Left lung (tissue), 10 donors: ENCODE results near the gene IQSEC2. TPM values are rescaled to one million over a fixed set of nuclear protein-coding genes. Genes with fewer than 3 reads are reported as not detected.

ENCODE experiments used
- ATAC-seq: fragments of 200-7000 bp; cut with Tn5 transposase; one replicate; pipeline ENCODE4 v1.9.1; 2020; ENCODE audit warnings: moderate library complexity
- DNase-seq, 4 donors: peaks; one replicate each; pipeline ENCODE4 v3.0.0-alpha.2; 2013 to 2020
- H3K27ac ChIP-seq, 2 donors: fragments of 200-600 bp; sonication (generic) in 1 of 2; one replicate each; pipeline versions ENCODE4 v1.5.0 to v1.8.0; 2020 to 2021
- H3K27me3 ChIP-seq, 2 donors: fragments of 200-600 bp; sonication (generic) in 1 of 2; one replicate each; pipeline versions ENCODE4 v1.5.0 to v1.8.0; 2020 to 2021
- H3K36me3 ChIP-seq, 2 donors: fragments of 200-600 bp; sonication (generic) in 1 of 2; one replicate each; pipeline versions ENCODE4 v1.5.0 to v1.8.0; 2020 to 2021
- H3K4me1 ChIP-seq, 2 donors: fragments of 200-600 bp; one replicate each; pipeline ENCODE4 v1.8.0; 2021
- H3K4me3 ChIP-seq, 2 donors: fragments of 200-600 bp; sonication (generic) in 1 of 2; one replicate each; pipeline versions ENCODE4 v1.5.0 to v1.8.0; 2020 to 2021; ENCODE audit warnings: mild to moderate bottlenecking in 1 of 2
- H3K9me3 ChIP-seq, 2 donors: fragments of 200-600 bp; sonication (generic) in 1 of 2; one replicate each; pipeline versions ENCODE4 v1.5.0 to v1.8.0; 2020 to 2021
- CTCF ChIP-seq, 2 donors: fragments of 200-600 bp; sonication (generic) in 1 of 2; IDR thresholded peaks; one replicate each; pipeline versions ENCODE4 v1.5.0 to v1.8.0; 2021; ENCODE audit warnings: antibody characterized with exemption in 2 of 2
- intact Hi-C, 2 donors: fragments of 100-400 bp; cut with DNase I; formaldehyde crosslinking; loops; one replicate each; pipeline versions ENCODE4 v1.11.2 to v1.14.2; 2022
- polyA plus RNA-seq, 6 donors: library from polyadenylated mRNA; unstranded; fragments of 120-200 nt; gene quantifications; one replicate each; pipeline ENCODE4 v1.2.1, GENCODE V29; 2013; ENCODE audit not compliant: insufficient read length in 6 of 6
- total RNA-seq, 2 donors: library from RNA; stranded (reverse); fragmentation: NEBNext Ultra II Directional; extraction: Animal tissue kit (Norgen Biotek cat#: 25700); gene quantifications; one replicate each; pipeline ENCODE4 v1.2.1, GENCODE V29; 2021
- donor health status: DM: no; HTN: yes; CAD: no.
- donor health status: DM: no; HTN: no; CAD: no.

Gene IQSEC2
- total and polyA plus RNA-seq, 8 donors = 13.6 to 17.3 (median 15.0) TPM

DNA sequence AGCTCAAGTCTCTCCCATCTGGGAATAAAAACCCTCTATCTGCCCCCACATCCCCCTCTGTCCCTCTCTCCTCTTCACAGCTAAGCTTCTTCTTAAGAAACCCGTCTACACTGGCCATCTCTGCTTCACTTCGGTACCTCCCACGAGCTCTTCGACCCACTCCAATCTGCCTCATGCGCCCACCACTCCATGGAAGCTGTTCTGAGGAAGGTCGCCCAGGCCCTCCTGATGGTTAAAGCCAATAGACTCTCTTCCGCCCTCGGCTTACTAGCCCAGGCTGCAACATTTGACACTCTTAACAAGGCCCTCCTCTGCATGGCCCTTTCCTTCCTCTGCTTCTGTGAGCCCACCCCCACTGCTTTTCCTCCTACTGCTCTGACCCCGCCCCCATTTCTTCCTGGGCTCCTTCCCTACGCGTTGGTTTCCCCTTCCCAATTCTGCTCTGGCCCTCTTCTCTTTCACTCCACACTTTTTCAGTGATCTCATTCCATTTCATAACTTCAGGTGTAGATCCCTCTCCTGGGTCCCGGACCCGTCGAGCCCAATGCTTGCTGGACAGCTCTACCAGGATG is 11.8 kb downstream of the IQSEC2 start:
- DNase-seq = no peak

GRCh38 chrX:53268173-53268572 is 13.2 kb downstream of the IQSEC2 start:
- DNase-seq (no peak), ATAC-seq (peak; percentile 16)
- TF ChIP-seq CTCF (IDR thresholded peaks at IDR 0.05) = no peak
- intact Hi-C loops = no loop called here
- H3K27me3 ChIP-seq = no peaks in the 10 kb centered on the region
- no peaks in the 10 kb centered on the region for H3K36me3 ChIP-seq
- H3K27ac ChIP-seq = no peak overlapping the region
- peaks cover 2 to 32% of the 10 kb centered on the region in 2 donors for H3K4me1 ChIP-seq
- no peak overlapping the region for H3K4me3 ChIP-seq
- no peaks in the 10 kb centered on the region for H3K9me3 ChIP-seq

More for the DNA sequence above, 11.8 kb downstream of the IQSEC2 start:
- Histone ChIP-seq H3K27me3 (peaks cover 0 to 2% of the 10 kb centered on the region in 2 donors), H3K4me1 (peaks cover 0 to 22% of the 10 kb centered on the region in 2 donors), H3K36me3 (no peaks in the 10 kb centered on the region), H3K9me3 (no peaks in the 10 kb centered on the region), H3K4me3 (no peak overlapping the region), H3K27ac (no peak overlapping the region)
- no peak for ATAC-seq
- intact Hi-C loops = no loop called here
- TF ChIP-seq CTCF (IDR thresholded peaks at IDR 0.05) = no peak

- intact Hi-C loops = no loop called here
- Histone ChIP-seq H3K27me3 (no peaks in the 10 kb centered on the region), H3K4me3 (no peak overlapping the region), H3K9me3 (no peaks in the 10 kb centered on the region), H3K27ac (no peak overlapping the region), H3K36me3 (no peaks in the 10 kb centered on the region), H3K4me1 (peaks cover 2 to 43% of the 10 kb centered on the region in 2 donors)
- DNase-seq (no peak), ATAC-seq (no peak)
- no peak for TF ChIP-seq CTCF (IDR thresholded peaks at IDR 0.05)
These were observed 14.5 kb downstream of the IQSEC2 start for GRCh38 chrX:53266914-53267313.

DNA sequence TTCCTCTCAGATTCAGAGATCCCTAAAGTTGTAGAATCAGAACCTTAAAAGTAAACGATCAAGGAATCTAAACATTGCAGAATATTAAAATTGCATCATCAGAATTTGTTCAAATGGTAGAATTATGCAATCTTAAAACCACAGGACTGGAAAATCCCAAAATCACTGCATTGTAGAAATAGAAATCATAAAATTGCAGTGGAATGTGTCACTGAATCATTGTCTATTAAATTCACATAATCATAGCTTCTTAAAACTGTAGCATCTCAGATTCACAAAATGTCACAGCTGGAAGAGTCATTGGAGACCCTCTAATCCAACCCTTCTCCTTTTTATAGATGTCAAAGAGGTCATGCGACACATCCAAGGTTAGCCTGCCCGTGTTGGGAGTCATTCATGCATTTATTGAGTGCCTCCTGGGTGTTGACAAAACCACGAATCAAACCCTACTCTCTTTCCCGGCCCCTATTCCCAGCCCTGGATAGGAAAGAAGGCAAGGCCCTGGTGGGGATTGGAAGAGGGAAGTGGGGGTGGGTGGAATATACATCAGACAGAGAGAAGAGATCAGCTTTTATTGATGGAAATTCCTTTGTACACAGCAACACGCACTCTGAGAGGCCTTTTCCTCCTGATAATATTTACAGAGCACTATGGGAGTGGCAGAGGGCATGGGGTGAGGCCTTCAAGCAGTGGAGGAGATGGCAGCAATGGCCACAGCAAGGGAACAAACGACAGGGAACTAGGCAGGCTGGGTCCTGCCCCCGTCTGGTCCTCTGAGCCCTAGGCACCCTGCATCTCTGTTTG is 15.4 kb downstream of the IQSEC2 start:
- Histone ChIP-seq H3K4me1 (peaks cover 2 to 43% of the 10 kb centered on the region in 2 donors), H3K9me3 (no peaks in the 10 kb centered on the region), H3K36me3 (no peaks in the 10 kb centered on the region), H3K27ac (peak overlapping the region; percentile 45 to 59), H3K27me3 (no peaks in the 10 kb centered on the region), H3K4me3 (no peak overlapping the region)
- no peak for TF ChIP-seq CTCF (IDR thresholded peaks at IDR 0.05)
- intact Hi-C loops = no loop called here
- ATAC-seq (peak; percentile 58), DNase-seq (peak in 1 of 4 donors; percentile 17)

- H3K36me3 ChIP-seq = no peaks in the 10 kb centered on the region
- no peaks in the 10 kb centered on the region for H3K27me3 ChIP-seq
- H3K4me1 ChIP-seq = peaks cover 2 to 43% of the 10 kb centered on the region in 2 donors
- DNase-seq (no peak), ATAC-seq (peak; percentile 17)
- no peak overlapping the region for H3K27ac ChIP-seq
- TF ChIP-seq CTCF (IDR thresholded peaks at IDR 0.05) = no peak
- no peaks in the 10 kb centered on the region for H3K9me3 ChIP-seq
- H3K4me3 ChIP-seq = no peak overlapping the region
- intact Hi-C loops = no loop called here
These were observed 17.7 kb downstream of the IQSEC2 start for GRCh38 chrX:53263597-53264094.
